Renal pelvis (tissue), 4 donors: ENCODE results near the gene HPSE. TPM values are rescaled to one million over a fixed set of nuclear protein-coding genes. Genes with fewer than 3 reads are reported as not detected.
"Not testable (repeated sequence)": the region's sequence is repeated elsewhere in the genome, so short reads cannot be mapped to it uniquely, and the experiment has no call there.

ENCODE experiments used
- DNase-seq: peaks from one replicate; pipeline ENCODE4 v3.0.0-alpha.2; 2013
- polyA plus RNA-seq, 3 donors: library from polyadenylated mRNA; unstranded; fragments of 120-200 nt; gene quantifications; one replicate each; pipeline ENCODE4 v1.2.1, GENCODE V29; 2013; ENCODE audit not compliant: insufficient read length in 3 of 3

Gene HPSE
- polyA plus RNA-seq, 3 donors, result 0.94 to 1.0 (median 0.95) TPM

- no peak for DNase-seq
Measured at GRCh38 chr4:83339573-83339972, 4.9 kb upstream of the HPSE start.

DNA sequence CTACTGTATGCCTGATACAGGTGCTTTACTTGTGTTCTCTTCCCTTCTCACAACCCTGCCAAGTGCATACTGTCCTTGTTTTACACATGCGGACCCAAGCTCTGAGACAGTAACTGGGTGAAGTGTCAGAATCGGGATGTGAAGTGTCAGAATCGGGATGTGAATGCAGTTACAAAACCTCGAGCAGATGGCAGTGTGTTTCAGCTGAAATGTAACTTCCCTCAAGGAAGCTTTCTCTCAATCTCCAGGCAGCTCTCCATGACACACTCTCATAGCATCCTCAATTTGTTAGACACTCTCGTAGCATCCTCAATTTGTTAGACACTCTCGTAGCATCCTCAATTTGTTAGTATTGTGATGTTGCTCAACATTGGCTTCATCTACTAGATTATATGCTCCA is 1.1 kb upstream of the HPSE start:
- no peak for DNase-seq

- DNase-seq, result no peak
Measured at GRCh38 chr4:83331956-83332355, 2.7 kb downstream of the HPSE start.

DNA sequence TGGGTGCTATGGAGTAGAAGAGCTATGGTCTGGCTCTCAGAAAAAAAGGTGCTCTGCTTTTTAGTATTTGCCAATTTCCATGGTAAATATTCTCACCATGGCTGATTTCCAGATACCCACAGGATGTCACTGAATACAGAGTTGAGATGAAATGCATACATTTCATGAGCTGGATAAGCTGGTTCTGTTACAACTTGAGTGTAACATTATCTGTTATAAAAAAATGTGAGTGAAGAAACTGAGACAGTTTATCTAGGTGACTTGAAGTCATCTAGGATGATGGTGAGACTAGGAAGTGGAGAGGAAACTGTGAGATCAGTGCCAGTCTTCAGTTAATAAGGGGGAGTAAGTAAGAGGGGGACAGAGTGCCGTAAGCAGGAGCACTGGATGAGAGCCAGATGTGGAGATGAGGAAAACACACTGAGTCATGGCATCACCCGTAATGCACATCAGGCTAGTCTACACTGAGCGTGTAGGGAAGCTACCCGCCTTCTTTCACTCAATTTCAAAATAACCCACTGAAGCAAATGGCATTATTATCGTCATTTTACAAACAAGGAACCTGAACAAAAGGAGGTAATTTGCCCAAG is 5.0 kb downstream of the HPSE start:
- DNase-seq, result no peak

DNA sequence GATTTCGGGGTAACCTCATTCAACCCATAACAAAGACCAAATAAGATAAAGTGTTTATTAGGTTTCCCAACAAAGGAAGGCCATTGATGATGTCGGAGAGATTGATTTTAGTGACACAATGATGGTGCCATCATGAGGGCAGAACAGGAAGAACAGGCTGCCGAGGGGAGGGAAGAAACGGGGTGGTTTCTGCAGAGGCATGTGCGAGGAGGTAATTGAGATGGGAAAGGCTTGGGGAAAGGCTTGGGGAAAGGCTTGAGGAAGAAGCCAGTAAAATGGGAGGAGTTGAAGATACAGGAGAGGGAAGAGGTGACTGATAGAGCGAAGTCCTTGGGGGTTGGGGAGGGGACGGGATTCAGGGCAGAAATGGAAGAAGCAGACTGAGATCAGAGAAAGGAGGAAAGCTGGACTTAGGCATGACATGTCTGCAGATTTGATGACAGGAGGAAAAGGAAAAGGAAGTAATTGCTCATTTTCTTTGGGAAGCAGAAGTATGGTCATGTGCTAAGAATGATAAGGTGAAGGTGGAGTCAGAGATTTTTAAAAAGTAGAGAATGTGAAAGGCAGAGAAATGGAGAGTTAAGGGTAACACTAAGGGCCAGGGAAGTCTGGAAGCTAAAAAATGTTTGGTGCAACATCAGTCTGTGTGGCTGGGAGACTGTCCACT is 6.0 kb downstream of the HPSE start:
- DNase-seq, result no peak

DNA sequence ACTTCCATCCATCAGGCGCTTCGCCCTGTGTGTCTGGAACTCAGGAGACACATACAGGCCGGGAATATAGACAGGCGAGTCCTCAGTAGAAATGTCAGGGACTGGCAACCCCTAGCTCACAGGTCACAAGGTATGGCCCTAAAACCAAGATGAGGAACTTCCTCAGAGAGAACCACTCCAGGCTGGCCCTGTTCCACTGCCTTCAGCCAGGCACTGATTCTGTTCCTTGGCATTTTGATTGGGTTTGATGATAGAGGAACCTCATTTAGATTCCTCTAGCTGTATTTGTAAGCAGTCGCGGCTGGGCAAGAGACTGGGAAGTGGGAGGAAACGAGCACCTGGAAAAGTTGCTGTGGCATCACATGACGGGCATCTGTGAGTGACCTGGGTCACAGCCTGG is 8.1 kb downstream of the HPSE start:
- no peak for DNase-seq

DNA sequence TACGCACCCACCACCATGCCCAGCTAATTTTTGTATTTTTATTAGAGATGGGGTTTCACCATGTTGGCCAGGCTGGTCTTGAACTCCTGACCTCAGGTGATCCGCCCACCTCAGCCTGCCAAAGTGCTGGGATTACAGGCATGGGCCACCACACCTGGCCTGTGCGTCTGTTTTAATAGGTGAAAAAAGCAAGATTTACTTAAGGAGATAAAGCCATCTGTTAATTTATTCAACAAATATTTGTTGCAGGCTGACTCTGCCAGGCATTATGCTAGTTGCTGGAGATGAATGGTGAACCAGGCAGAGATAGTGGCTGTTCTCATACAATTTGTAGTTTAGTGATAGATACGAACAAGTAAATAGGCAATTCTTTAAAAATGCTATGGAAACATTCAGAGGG is 9.3 kb downstream of the HPSE start:
- DNase-seq, result not testable (repeated sequence)

- DNase-seq, result no peak
Measured at GRCh38 chr4:83323136-83323535, 11.5 kb downstream of the HPSE start.

GRCh38 chr4:83320548-83320947 is 14.1 kb downstream of the HPSE start:
- no peak for DNase-seq

GRCh38 chr4:83318666-83319065 is 16.0 kb downstream of the HPSE start:
- no peak for DNase-seq

DNA sequence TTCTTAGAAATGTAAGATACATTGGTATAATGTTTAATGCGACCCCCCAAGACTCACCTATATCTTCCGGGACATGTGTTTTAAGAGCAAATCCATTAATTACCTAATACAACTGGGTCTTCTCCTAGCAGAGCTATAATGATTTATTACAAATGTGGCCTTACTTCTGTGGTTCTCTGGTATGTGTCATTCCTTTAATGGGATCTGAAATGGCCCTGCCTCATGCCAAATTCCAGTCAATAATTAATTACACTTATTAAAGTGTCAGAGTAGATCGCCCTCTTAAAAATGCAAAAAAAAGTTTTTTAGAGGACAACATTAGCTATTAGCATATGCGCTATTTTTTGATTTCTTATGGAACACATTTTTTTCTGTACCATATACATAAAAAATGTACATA is 17.0 kb downstream of the HPSE start:
- DNase-seq, result no peak

- no peak for DNase-seq
Measured at GRCh38 chr4:83316459-83317165, 18.0 kb downstream of the HPSE start.

GRCh38 chr4:83315341-83315870 is 19.2 kb downstream of the HPSE start:
- DNase-seq, result no peak

DNA sequence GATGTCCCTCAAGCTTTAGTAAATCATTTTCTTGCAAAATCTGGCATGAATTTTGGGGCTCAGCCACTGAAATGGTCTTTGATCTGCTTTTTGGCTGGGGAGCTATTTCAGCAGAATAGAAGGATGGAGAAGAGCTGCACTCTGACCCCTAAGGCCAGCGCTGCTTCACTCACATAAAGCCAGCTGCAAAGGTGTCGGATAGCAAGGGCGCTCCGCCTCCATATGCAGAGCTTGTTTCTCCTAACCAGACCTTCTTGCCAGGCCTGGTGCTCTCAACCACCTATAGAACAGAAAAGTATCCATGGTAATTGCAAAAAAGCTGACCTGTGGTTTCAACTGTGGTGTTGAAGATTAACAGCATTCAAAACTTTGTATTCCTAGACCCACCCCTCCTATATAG is 26.0 kb downstream of the HPSE start:
- no peak for DNase-seq

DNA sequence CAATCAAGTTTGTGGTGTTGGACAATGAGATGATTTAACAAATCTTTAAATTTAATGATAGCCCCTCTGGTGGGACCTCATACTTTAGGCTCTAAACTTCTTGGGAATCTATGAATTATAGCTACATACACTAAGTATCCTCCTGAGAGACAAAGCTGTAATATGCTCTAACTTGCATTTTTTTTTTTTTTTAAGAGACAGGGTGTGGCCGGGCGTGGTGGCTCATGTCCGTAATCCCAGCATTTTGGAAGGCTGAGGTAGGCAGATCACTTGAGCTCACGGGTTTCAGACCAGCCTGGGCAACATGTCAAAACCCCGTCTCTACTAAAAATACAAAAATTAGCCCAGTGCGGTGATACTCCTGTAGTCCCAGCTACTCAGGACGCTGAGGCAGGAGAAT is 26.7 kb downstream of the HPSE start:
- DNase-seq, result no peak

DNA sequence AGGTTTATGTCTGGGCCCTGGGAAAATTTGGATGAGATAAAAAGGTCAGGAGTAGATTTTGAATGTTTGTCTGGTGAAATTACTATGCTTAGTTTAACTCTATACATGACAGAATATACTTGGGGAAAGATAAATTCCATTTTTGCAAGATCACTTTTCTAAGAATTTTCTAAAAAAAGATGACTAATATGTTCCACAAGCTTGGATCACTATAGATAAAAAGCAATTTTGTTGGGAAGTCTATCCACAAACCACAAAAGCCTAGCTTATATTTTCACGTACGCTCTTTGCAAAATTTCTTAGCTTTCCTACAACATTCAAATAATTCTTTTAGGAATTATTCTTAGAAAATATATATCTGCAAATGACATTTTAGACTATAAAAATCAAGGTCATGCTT is 29.5 kb downstream of the HPSE start:
- DNase-seq, result no peak

DNA sequence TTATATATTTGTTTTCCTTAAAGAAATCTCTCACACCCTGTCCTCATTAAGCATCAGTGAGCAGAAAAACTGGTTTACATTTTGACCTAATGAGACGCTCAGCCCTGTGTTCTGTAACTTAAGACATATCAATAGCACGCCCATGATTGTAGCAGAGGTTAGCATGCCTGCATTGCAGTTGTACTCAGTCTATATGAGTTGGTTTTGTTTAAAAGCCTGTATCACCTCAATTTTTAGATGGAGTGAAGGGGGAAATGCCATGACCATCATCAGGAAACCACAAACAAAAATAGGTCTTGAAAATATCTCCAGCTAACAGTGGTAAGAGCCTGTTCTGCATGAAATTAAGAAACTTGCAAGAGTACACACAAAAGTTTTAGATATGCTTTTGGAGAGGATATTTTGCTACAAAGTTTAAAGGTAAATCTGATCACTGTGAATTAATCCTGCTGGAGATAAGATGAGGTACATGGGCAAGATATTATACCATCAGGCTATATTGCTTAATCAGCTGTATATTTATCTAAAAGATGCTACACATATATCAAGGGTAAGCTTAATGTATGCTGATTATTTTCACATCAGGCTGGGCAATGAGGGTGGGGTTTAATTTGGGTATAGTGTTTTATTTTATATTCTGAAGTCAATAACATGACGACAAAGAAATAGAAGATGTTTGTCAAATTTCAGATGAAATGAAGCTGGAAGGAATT is 36.9 kb downstream of the HPSE start:
- DNase-seq, result no peak

DNA sequence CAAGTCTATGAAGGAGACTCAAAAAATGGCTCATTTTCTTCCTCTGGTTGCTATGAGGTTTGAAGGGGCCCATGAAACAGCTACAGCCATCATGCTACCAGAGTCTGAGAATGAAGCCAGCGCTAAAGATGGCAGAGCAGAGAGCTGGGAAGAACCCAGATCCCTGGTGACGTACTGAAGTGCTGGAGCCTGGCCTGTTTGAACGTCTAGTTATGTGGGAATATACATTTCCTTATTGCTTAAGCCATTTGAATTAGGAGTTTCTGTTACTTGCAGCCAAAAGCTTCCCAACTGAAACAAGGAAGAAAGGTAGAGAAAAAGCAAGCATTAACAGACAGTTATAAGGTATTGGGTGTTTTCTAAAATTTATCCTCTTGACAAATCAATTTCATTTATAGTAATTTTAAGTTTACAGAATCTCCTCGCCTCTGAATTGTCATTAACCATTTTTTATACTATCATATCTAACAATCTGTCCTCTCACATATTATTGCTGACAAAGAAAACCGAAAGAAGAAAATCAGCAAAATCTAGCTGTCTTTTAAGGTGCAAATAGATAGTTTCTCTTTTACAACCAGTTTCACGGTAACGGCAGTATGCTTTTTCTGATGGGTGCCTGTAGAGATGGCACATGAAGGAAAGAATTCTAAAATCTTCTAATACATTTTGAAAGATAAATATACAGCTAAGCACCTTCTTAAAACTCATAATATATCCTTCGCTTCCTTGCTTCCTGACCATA is 41.2 kb downstream of the HPSE start:
- no peak for DNase-seq

DNA sequence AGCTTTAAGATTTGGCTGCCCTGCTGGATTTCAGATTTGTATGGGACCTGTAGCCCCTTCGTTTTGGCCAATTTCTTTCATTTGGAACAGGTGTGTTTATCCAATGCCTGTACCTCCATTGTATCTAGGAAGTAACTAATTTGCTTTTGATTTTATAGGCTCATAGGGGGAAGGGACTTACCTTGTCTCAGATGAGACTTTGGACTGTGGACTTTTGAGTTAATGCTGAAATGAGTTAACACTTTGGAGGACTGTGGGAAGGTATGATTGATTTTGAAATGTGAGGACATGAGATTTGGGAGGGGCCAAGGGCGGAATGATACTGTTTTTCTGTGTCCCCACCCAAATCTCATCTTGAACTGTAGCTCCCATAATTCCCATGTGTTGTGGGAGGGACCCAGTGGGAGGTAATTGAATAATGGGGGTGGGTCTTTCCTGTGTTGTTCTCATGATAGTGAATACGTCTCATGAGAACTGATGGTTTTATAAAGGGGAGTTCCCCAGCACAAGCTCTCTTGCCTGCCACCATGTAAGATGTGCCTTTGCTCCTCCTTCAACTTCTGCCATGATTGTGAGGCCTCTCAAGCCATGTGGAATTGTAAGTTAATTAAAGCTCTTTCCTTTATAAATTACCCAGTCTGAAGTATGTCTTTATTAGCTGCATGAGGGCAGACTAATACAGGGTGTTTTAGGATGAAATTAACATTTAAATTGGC is 44.4 kb downstream of the HPSE start:
- DNase-seq, result not testable (repeated sequence)

DNA sequence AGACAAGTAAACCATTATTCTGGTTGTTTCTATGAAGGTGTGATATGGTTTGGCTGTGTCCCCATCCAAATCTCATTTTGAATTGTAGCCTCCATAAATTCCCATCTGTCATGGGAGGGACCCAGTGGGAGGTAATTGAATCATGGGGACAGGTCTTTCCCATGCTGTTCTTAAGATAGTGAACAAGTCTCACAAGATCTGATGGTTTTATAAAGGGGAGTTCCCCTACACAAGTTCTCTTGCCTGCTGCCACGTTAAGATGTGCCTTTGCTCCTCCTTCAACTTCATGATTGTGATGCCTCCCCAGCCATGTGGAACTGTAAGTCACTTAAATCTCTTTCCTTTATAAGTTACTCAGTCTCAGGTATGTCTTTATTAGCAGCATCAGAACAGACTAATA is 46.3 kb downstream of the HPSE start:
- not testable (repeated sequence) for DNase-seq

DNA sequence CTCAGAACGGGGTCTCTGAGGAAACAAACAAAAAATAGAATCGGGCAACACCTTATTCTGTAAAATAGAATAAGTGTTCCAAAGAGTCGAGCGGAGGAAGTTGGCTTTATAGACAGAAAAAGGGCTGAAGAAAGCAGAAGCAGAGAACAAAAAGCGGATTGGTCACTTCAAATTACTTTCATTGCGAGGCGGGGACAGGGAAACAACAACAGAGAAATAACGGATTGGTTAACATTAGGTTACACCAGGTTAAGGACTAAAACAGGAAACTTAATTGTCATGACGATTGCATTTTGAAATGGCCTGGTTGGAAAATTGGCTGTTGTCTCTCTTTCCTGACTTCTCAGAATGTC is 49.6 kb downstream of the HPSE start:
- DNase-seq, result peak; percentile 37
